IPS DF 19.7 (cell line): ENCODE measurements around the gene C1orf56.

Experiments used
- DNase-seq: peaks from one replicate; pipeline ENCODE4 v3.0.0-alpha.2; 2013; ENCODE audit warnings: low read depth, low spot score

The C1orf56 gene

GRCh38 chr1:151024540-151025146 is 22.9 kb upstream of the C1orf56 start:
- DNase-seq, result peak; percentile 56

GRCh38 chr1:151026460-151026859 is 21.1 kb upstream of the C1orf56 start:
- no peak for DNase-seq

DNA sequence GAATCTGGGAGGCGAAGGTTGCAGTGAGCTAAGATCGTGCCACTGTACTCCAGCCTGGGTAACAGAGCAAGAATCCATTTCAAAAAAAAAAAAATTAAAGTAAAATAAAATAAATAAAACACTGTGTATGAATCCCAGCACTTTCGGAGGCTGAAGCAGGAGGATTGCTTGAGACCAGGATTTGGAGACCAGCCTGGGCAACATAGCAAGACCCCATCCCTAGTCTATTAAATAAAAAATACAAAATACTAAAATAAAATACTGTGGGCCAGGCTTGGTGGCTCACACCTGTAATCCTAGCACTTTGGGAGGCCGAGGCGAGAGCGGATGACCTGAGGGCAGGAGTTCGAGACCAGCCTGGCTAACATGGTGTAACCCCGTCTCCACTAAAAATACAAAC is 15.4 kb upstream of the C1orf56 start:
- no peak for DNase-seq

DNA sequence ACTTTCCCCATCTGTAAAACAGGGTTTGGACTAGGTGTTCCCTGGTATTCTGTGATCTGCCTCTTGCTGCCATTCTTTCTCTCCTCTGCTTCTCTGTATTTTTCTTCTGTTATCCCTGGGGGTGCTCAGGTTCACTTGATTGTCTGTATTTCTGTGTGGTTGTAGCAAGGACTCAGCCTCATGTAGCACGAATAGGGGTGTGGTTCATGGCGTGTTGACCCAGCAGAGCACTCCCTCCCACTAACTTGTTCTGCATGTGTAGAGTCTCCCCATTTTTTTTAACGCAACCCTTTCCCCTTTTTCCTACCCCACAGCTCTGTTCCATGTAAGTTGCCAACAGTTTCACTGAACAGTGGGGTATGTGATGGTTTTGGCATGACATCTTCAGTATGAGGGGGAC is 12.4 kb upstream of the C1orf56 start:
- DNase-seq, result no peak

DNA sequence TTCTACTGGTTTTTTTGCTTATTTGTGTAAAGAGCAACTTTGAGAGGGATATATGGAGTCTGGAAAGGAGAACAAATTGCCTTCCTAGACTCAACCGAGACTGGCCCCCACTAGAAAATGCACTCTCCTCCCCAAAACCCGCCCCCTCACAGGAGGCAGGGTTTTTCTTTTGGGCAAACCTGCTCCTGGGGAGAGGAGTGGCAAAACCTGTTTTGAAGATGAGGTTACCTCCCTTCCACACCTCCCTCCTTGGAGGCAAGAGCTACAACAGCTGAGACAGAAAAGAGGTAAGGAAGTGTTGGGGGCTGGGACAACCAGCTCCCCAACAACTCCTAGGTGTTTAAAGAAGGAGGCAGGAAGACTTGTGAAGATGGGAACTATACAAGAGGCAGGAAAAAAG is 11.2 kb upstream of the C1orf56 start, which contains the start of gene BNIPL:
BNIPL (plus strand) TSS at position 231 of the 400 bp plus-strand sequence; CDS start at position 371, 140 bp downstream.
- DNase-seq, result no peak

GRCh38 chr1:151037032-151037431 is 10.5 kb upstream of the C1orf56 start:
- DNase-seq, result no peak

- no peak for DNase-seq
Observed at GRCh38 chr1:151039521-151039920, 8.0 kb upstream of the C1orf56 start.

DNA sequence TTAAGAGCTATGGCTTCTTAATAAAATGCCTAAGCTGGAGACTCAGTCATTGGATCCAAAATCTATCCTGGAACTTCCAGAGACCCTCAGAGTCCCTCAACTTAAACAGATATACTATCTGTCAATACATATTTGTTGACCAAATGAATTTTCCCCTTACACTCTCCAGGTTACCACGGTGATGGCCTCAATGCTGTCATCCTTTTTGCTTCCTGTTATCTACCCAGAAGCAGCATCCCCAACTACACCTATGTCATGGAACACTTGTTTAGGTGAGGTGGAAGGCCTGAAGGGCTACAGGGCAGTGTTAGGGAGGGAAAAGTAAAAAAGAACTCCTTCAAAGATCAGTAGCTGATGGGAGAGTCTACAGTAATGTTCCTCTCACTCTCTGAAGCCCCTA is 4.4 kb upstream of the C1orf56 start:
- DNase-seq, result no peak

DNA sequence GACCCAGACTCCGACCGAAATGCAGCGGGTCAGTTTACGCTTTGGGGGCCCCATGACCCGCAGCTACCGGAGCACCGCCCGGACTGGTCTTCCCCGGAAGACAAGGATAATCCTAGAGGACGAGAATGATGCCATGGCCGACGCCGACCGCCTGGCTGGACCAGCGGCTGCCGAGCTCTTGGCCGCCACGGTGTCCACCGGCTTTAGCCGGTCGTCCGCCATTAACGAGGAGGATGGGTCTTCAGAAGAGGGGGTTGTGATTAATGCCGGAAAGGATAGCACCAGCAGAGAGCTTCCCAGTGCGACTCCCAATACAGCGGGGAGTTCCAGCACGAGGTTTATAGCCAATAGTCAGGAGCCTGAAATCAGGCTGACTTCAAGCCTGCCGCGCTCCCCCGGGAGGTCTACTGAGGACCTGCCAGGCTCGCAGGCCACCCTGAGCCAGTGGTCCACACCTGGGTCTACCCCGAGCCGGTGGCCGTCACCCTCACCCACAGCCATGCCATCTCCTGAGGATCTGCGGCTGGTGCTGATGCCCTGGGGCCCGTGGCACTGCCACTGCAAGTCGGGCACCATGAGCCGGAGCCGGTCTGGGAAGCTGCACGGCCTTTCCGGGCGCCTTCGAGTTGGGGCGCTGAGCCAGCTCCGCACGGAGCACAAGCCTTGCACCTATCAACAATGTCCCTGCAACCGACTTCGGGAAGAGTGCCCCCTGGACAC is 534 bp downstream of the C1orf56 start:
- no peak for DNase-seq

GRCh38 chr1:151048645-151049032 is 1.1 kb downstream of the C1orf56 start:
- DNase-seq, result peak; percentile 70

GRCh38 chr1:151049458-151049857 is 1.9 kb downstream of the C1orf56 start:
- no peak for DNase-seq

DNA sequence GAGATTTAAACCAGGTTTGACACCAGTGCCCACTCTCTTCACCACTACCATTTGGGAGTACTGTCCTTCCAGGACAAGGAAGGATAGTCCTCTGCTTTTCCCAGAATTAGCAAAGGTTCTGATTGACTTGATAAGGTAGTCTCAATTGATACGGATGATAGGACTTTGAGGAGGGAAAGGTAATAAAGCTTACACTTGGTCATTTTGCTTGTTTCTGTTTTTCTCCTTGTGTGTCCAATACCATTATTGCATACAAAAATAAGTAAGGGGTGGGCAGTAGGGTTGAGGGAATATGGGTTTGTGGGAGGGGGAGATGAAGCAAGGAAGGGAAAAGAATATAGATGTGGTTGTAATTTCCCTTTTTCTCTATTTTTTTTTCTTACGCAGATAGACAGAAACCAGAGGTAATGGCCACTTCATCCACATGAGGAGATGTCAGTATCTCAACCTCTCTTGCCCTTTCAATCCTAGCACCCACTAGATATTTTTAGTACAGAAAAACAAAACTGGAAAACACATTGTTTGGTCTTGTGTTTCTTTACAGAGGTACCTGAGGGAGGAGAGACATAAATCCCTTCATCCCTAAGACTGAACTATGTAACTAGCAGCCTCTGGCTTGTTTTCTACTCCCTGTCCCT is 2.6 kb downstream of the C1orf56 start:
- no peak for DNase-seq

DNA sequence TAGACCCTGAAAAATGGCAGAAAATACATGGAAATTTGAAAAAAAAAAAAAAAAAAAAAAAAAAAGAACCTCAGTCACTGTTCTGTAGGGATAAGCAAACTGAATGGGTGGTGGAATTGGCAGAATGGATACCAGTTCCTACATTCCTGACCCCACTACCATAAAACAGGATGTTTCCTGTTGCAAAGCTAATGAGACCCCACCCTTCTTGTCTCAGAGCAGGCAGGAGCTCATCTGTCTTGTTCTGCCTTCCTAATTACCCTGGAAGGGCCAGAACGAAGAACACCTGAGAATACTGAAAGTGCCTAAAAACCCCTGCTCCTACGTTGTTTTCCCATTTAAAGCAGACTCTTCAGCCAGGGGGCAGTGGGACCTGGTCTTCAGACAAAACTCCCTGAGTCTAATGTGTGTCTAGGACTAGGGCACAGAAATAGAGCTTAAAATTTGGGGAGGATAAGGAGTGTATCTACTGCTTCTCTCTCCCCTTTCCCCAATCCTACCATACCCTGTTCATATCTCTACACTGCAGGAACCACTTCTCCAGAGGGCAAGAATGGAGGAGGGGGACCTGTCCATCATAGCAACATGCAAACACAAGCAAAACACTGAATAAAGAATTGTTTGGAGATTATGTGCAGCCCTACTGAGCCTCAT is 3.9 kb downstream of the C1orf56 start:
- DNase-seq, result no peak

GRCh38 chr1:151054971-151055547 is 7.5 kb downstream of the C1orf56 start:
- DNase-seq, result no peak

- no peak for DNase-seq
Observed at GRCh38 chr1:151055581-151055980, 8.0 kb downstream of the C1orf56 start.

- DNase-seq, result no peak
Observed at GRCh38 chr1:151056149-151056548, 8.6 kb downstream of the C1orf56 start.

DNA sequence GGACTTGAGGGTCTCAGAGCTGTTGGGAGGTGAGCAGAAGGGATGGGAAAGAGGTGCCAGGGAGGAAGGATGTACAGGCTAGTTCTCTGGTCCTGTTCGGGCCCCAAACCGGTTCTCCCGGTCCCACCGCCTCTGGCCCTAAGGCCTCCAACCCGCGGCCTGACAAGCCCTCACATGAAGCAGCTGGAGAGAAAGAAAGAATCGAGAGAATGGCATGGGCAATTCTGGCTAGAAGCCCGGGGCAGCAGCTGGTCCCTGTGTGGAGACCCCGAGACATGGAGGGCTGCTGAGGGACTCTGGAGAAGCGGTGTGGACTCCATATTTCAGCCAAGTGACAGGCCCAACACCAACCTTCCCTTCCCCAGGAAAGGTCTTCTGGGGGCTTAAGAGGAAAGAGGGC is 11.1 kb downstream of the C1orf56 start:
- no peak for DNase-seq

- peak; percentile 47 for DNase-seq
Observed at GRCh38 chr1:151059109-151060006, 11.8 kb downstream of the C1orf56 start, which contains the start of gene CDC42SE1. CDC42SE1 (minus strand) TSS chr1:151059622; CDS start chr1:151055730, 3,892 bp downstream.

- peak; percentile 72 for DNase-seq
Observed at GRCh38 chr1:151060007-151060656, 12.6 kb downstream of the C1orf56 start, which contains the start of gene MLLT11. MLLT11 (plus strand) TSS chr1:151060397; CDS start chr1:151067225, 6,828 bp downstream.
